Activated T-cell treated with anti-CD3 and anti-CD28 coated beads, Interleukin-2, amount 50 U/mL, for 72 hours (primary cell): ENCODE results near the gene ITGAX. TPM values are rescaled to one million over a fixed set of nuclear protein-coding genes. Genes with fewer than 3 reads are reported as not detected.
A peak's percentile ranks its signal among the peaks of the same experiment; 100 is the strongest.
"Not testable (repeated sequence)": the region's sequence is repeated elsewhere in the genome, so short reads cannot be mapped to it uniquely, and the experiment has no call there.

Experiments
- ATAC-seq, 2 donors: fragments of 150-1000 bp; cut with Tn5 transposase; replicated peaks in 1 of 2; 2 replicates each; pipeline ENCODE4 v1.10.0; 2021; ENCODE audit warnings: moderate library complexity in 2 of 2, mild to moderate bottlenecking in 1 of 2
- DNase-seq, 2 donors: peaks; one replicate each; pipeline ENCODE4 v3.0.0; 2021 to 2022; ENCODE audit warnings: mixed read lengths in 1 of 2
- H3K27ac Mint-ChIP-seq: one replicate; pipeline ENCODE4 v1.8.0; 2022; ENCODE audit warnings: mild to moderate bottlenecking, moderate library complexity, mixed read lengths
- H3K27me3 Mint-ChIP-seq: one replicate; pipeline ENCODE4 v1.8.0; 2022; ENCODE audit warnings: low read depth, mixed read lengths
- H3K36me3 Mint-ChIP-seq, 2 donors: one replicate each; pipeline ENCODE4 v1.8.0; 2022; ENCODE audit warnings: mixed read lengths in 2 of 2, mild to moderate bottlenecking in 1 of 2; ENCODE audit not compliant: insufficient read depth in 2 of 2
- H3K4me1 Mint-ChIP-seq: one replicate; pipeline ENCODE4 v1.8.0; 2022; ENCODE audit warnings: low read depth, mixed read lengths
- H3K4me3 Mint-ChIP-seq, 2 donors: one replicate each; pipeline ENCODE4 v1.8.0; 2022; ENCODE audit warnings: mild to moderate bottlenecking in 2 of 2, mixed read lengths in 2 of 2, moderate library complexity in 2 of 2
- H3K9me3 Mint-ChIP-seq, 2 donors: one replicate each; pipeline ENCODE4 v1.8.0; 2022; ENCODE audit warnings: mixed read lengths in 2 of 2
- total RNA-seq, 2 donors: library from RNA; stranded (reverse); gene quantifications; one replicate each; pipeline ENCODE4 v1.2.3, GENCODE V29; 2022

The ITGAX gene
- total RNA-seq, 2 donors from 2014 or later: 79.3 to 146 TPM

- Mint-ChIP-seq H3K27me3 (peaks cover 20% of the 10 kb centered on the region), H3K4me1 (peaks cover 22% of the 10 kb centered on the region), H3K36me3 (peaks cover 2 to 3% of the 10 kb centered on the region in 2 donors), H3K9me3 (no peaks in the 10 kb centered on the region), H3K27ac (no peak overlapping the region), H3K4me3 (peak overlapping the region; percentile 86 to 88)
- ATAC-seq: no peak
- DNase-seq: no peak
These were observed 23.1 kb upstream of the ITGAX start for GRCh38 chr16:31331807-31332301.

- H3K27ac Mint-ChIP-seq: no peak overlapping the region
These were observed 22.4 kb upstream of the ITGAX start for GRCh38 chr16:31332544-31332943.

GRCh38 chr16:31333686-31334649 lies 21.0 kb upstream of the ITGAX start:
- peak; percentile 27 to 42 for DNase-seq
- peak; percentile 72 to 73 for ATAC-seq
- H3K27ac Mint-ChIP-seq: peak overlapping the region; percentile 78
- H3K9me3 Mint-ChIP-seq: peaks cover 0 to under 1% of the 10 kb centered on the region in 2 donors
- H3K27me3 Mint-ChIP-seq: peaks cover 20% of the 10 kb centered on the region
- peaks cover 18% of the 10 kb centered on the region for H3K4me1 Mint-ChIP-seq
- no peak overlapping the region for H3K4me3 Mint-ChIP-seq
- peaks cover 3% of the 10 kb centered on the region in 2 donors for H3K36me3 Mint-ChIP-seq

More at GRCh38 chr16:31332544-31332943, 22.4 kb upstream of the ITGAX start:
- Mint-ChIP-seq H3K4me3 (no peak overlapping the region), H3K4me1 (peaks cover 22% of the 10 kb centered on the region), H3K27me3 (peaks cover 20% of the 10 kb centered on the region), H3K36me3 (peaks cover 2 to 3% of the 10 kb centered on the region in 2 donors), H3K9me3 (no peaks in the 10 kb centered on the region)
- DNase-seq (no peak), ATAC-seq (no peak)

- peaks cover 3 to 4% of the 10 kb centered on the region in 2 donors for H3K36me3 Mint-ChIP-seq
- peaks cover 19% of the 10 kb centered on the region for H3K27me3 Mint-ChIP-seq
- peak overlapping the region; percentile 78 for H3K27ac Mint-ChIP-seq
- peaks cover 0 to 2% of the 10 kb centered on the region in 2 donors for H3K9me3 Mint-ChIP-seq
- ATAC-seq (no peak), DNase-seq (no peak)
- H3K4me3 Mint-ChIP-seq: no peak overlapping the region
- H3K4me1 Mint-ChIP-seq: peaks cover 18% of the 10 kb centered on the region
These were observed 20.0 kb upstream of the ITGAX start for GRCh38 chr16:31334934-31335333.

- peaks cover 3 to 4% of the 10 kb centered on the region in 2 donors for H3K36me3 Mint-ChIP-seq
- H3K4me3 Mint-ChIP-seq: no peak overlapping the region
- H3K27ac Mint-ChIP-seq: no peak overlapping the region
- no peak for ATAC-seq
- no peak for DNase-seq
- H3K4me1 Mint-ChIP-seq: peaks cover 17% of the 10 kb centered on the region
- H3K27me3 Mint-ChIP-seq: peaks cover 14% of the 10 kb centered on the region
- H3K9me3 Mint-ChIP-seq: peaks cover 0 to 2% of the 10 kb centered on the region in 2 donors
These were observed 19.5 kb upstream of the ITGAX start for GRCh38 chr16:31335431-31335830.

- not testable (repeated sequence) for H3K4me1 Mint-ChIP-seq, H3K27me3 Mint-ChIP-seq, H3K4me3 Mint-ChIP-seq, H3K27ac Mint-ChIP-seq, H3K9me3 Mint-ChIP-seq, DNase-seq, ATAC-seq, H3K36me3 Mint-ChIP-seq
These were observed 16.8 kb upstream of the ITGAX start for GRCh38 chr16:31338166-31338685.

GRCh38 chr16:31344712-31345111 lies 10.3 kb upstream of the ITGAX start:
- H3K9me3 Mint-ChIP-seq: peaks cover 0 to 2% of the 10 kb centered on the region in 2 donors
- DNase-seq (peak; percentile 14 to 45), ATAC-seq (peak; percentile 34 to 54)
- H3K36me3 Mint-ChIP-seq: no peaks in the 10 kb centered on the region
- peaks cover 7% of the 10 kb centered on the region for H3K27me3 Mint-ChIP-seq
- peak overlapping the region; percentile 10 to 64 for H3K4me3 Mint-ChIP-seq
- no peak overlapping the region for H3K27ac Mint-ChIP-seq
- peaks cover 14% of the 10 kb centered on the region for H3K4me1 Mint-ChIP-seq

- peaks cover 7% of the 10 kb centered on the region for H3K27me3 Mint-ChIP-seq
- no peaks in the 10 kb centered on the region for H3K36me3 Mint-ChIP-seq
- no peak for ATAC-seq
- peaks cover 38% of the 10 kb centered on the region for H3K4me1 Mint-ChIP-seq
- peaks cover 0 to under 1% of the 10 kb centered on the region in 2 donors for H3K9me3 Mint-ChIP-seq
- no peak overlapping the region for H3K27ac Mint-ChIP-seq
- DNase-seq: no peak
- no peak overlapping the region for H3K4me3 Mint-ChIP-seq
These were observed 7.5 kb upstream of the ITGAX start for GRCh38 chr16:31347445-31347844.

- ATAC-seq (no peak), DNase-seq (no peak)
- Mint-ChIP-seq H3K36me3 (no peaks in the 10 kb centered on the region), H3K9me3 (no peaks in the 10 kb centered on the region), H3K27me3 (peaks cover 7% of the 10 kb centered on the region), H3K4me1 (peaks cover 49% of the 10 kb centered on the region), H3K4me3 (no peak overlapping the region), H3K27ac (no peak overlapping the region)
These were observed 6.4 kb upstream of the ITGAX start for GRCh38 chr16:31348579-31348978.

- DNase-seq (peak; percentile 59 to 61), ATAC-seq (peak; percentile 26 to 35)
- H3K36me3 Mint-ChIP-seq: no peaks in the 10 kb centered on the region
- peaks cover 58% of the 10 kb centered on the region for H3K4me1 Mint-ChIP-seq
- H3K9me3 Mint-ChIP-seq: no peaks in the 10 kb centered on the region
- H3K4me3 Mint-ChIP-seq: peak overlapping the region in 1 of 2 donors; percentile 11
- no peak overlapping the region for H3K27ac Mint-ChIP-seq
- peaks cover 7% of the 10 kb centered on the region for H3K27me3 Mint-ChIP-seq
These were observed 4.5 kb upstream of the ITGAX start for GRCh38 chr16:31350275-31351005.

- H3K9me3 Mint-ChIP-seq: no peaks in the 10 kb centered on the region
- H3K36me3 Mint-ChIP-seq: no peaks in the 10 kb centered on the region
- peaks cover 7% of the 10 kb centered on the region for H3K27me3 Mint-ChIP-seq
- peak overlapping the region; percentile 59 to 60 for H3K4me3 Mint-ChIP-seq
- no peak overlapping the region for H3K27ac Mint-ChIP-seq
- DNase-seq: no peak
- ATAC-seq: no peak
- peaks cover 68% of the 10 kb centered on the region for H3K4me1 Mint-ChIP-seq
These were observed 3.6 kb upstream of the ITGAX start for GRCh38 chr16:31351246-31351941.

- peaks cover 73% of the 10 kb centered on the region for H3K4me1 Mint-ChIP-seq
- H3K27ac Mint-ChIP-seq: peak overlapping the region; percentile 82
- DNase-seq (peak; percentile 75 to 76), ATAC-seq (peak; percentile 56 to 62)
- peaks cover 7% of the 10 kb centered on the region for H3K27me3 Mint-ChIP-seq
- H3K4me3 Mint-ChIP-seq: peak overlapping the region; percentile 59 to 60
- no peaks in the 10 kb centered on the region for H3K36me3 Mint-ChIP-seq
- H3K9me3 Mint-ChIP-seq: no peaks in the 10 kb centered on the region
These were observed 3.0 kb upstream of the ITGAX start for GRCh38 chr16:31351942-31352325.
